ENCODE data around the gene RPS4Y1. TPM values are rescaled to one million over a fixed set of nuclear protein-coding genes. Genes with fewer than 3 reads are reported as not detected.

The RPS4Y1 gene
- total RNA-seq, 1 donor, result 215 TPM

DNA sequence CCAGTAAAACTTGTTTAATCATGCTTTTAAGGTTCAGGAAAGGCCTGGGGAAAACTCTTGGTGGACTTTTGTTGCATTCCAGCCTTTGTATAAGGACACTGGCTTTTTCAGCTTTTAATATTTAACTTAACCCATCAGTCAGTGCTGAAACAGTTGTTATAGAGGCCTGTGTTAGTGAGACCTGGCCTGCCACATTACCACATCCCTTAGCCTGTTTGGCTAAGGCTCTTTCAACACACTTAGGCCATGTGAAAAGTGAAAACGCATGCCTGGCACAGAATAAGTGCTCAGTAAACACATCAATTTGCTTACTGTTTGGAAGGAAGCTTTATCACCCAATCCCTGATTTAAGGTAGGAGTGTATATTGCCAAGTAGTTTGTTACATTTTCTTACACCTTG lies 3.5 kb upstream of the RPS4Y1 start:
- TF ChIP-seq, protein P1, sequence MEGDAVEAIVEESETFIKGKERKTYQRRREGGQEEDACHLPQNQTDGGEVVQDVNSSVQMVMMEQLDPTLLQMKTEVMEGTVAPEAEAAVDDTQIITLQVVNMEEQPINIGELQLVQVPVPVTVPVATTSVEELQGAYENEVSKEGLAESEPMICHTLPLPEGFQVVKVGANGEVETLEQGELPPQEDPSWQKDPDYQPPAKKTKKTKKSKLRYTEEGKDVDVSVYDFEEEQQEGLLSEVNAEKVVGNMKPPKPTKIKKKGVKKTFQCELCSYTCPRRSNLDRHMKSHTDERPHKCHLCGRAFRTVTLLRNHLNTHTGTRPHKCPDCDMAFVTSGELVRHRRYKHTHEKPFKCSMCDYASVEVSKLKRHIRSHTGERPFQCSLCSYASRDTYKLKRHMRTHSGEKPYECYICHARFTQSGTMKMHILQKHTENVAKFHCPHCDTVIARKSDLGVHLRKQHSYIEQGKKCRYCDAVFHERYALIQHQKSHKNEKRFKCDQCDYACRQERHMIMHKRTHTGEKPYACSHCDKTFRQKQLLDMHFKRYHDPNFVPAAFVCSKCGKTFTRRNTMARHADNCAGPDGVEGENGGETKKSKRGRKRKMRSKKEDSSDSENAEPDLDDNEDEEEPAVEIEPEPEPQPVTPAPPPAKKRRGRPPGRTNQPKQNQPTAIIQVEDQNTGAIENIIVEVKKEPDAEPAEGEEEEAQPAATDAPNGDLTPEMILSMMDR (IDR thresholded peaks at IDR 0.05; ENCODE audit: extremely low read depth, low read depth, low read length), result no peak
- H3K27ac ChIP-seq (ENCODE audit: low read depth, low read length), result no peak overlapping the region
- H4K20me1 ChIP-seq (ENCODE audit: insufficient read depth, low read length), result no peaks in the 10 kb centered on the region
- no peak overlapping the region for H3K4me2 ChIP-seq (ENCODE audit: insufficient read depth, low read length)
- H3K36me3 ChIP-seq (ENCODE audit: insufficient read depth, low read length), result no peaks in the 10 kb centered on the region
- H2AFZ ChIP-seq (ENCODE audit: low read length), result no peak overlapping the region
- no peaks in the 10 kb centered on the region for H3K4me1 ChIP-seq (ENCODE audit: insufficient read depth, low read length)
- no peak overlapping the region for H3K4me3 ChIP-seq (ENCODE audit: insufficient read depth, low read length)
- no peaks in the 10 kb centered on the region for H3K9me3 ChIP-seq (ENCODE audit: low read depth, low read length)
- DNase-seq (ENCODE audit: insufficient read length, low spot score, missing footprints), result no peak
- no peaks in the 10 kb centered on the region for H3K79me2 ChIP-seq (ENCODE audit: insufficient read depth, low read length)
- no peaks in the 10 kb centered on the region for H3K27me3 ChIP-seq (ENCODE audit: insufficient read depth, low read length)

DNA sequence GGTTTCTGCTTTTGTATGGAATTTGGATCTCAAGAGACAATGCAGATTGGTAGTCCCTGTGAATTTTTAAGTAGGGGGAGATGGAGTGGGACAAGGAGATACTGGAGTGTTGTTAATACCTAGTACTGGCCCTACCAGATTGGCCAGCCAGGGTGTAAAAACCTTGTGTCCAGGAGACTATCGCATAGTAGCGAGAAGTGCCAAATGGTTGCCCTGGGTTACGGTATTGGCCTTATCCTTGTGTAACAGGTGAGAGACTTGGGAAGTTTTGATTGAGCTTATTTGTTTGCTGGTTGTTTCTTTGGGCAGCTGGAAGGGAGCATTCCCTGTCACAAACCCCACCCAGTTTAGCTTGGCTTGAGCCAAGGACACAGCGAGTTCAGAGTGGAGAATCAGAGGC lies 5.4 kb downstream of the RPS4Y1 start:
- Histone ChIP-seq H3K4me3 (ENCODE audit: insufficient read depth, low read length) (no peak overlapping the region), H3K79me2 (ENCODE audit: insufficient read depth, low read length) (no peaks in the 10 kb centered on the region), H3K36me3 (ENCODE audit: insufficient read depth, low read length) (no peaks in the 10 kb centered on the region), H3K9me3 (ENCODE audit: low read depth, low read length) (no peaks in the 10 kb centered on the region), H2AFZ (ENCODE audit: low read length) (no peak overlapping the region), H3K4me2 (ENCODE audit: insufficient read depth, low read length) (no peak overlapping the region), H3K4me1 (ENCODE audit: insufficient read depth, low read length) (no peaks in the 10 kb centered on the region), H3K27ac (ENCODE audit: low read depth, low read length) (no peak overlapping the region), H3K27me3 (ENCODE audit: insufficient read depth, low read length) (no peaks in the 10 kb centered on the region), H4K20me1 (ENCODE audit: insufficient read depth, low read length) (no peaks in the 10 kb centered on the region)
- TF ChIP-seq, protein P1 (IDR thresholded peaks at IDR 0.05; ENCODE audit: extremely low read depth, low read depth, low read length), result no peak
- no peak for DNase-seq (ENCODE audit: insufficient read length, low spot score, missing footprints)

DNA sequence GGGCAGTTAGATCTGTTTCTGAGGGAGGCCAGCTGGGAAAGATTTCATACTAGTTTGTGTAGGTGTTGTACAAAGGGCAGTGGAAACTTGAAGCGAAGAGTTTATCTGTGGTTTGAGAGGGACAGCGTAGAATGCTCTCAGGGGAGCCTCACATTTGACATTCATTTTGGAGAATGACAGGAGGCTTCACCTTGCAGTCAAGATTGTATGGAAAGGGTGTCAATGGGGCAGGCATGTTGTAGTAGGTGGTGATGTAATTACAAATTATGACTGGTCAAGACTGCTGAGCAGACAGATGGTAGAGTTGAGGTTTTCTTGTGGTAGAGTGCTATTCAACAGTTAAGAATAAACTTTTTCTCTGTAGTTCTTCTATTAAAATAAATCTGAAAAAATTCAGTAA lies 7.0 kb downstream of the RPS4Y1 start:
- Histone ChIP-seq H3K4me1 (ENCODE audit: insufficient read depth, low read length) (no peaks in the 10 kb centered on the region), H3K27me3 (ENCODE audit: insufficient read depth, low read length) (no peaks in the 10 kb centered on the region), H3K36me3 (ENCODE audit: insufficient read depth, low read length) (no peaks in the 10 kb centered on the region), H4K20me1 (ENCODE audit: insufficient read depth, low read length) (no peaks in the 10 kb centered on the region), H3K4me2 (ENCODE audit: insufficient read depth, low read length) (no peak overlapping the region), H2AFZ (ENCODE audit: low read length) (no peak overlapping the region), H3K4me3 (ENCODE audit: insufficient read depth, low read length) (no peak overlapping the region), H3K9me3 (ENCODE audit: low read depth, low read length) (no peaks in the 10 kb centered on the region), H3K27ac (ENCODE audit: low read depth, low read length) (no peak overlapping the region), H3K79me2 (ENCODE audit: insufficient read depth, low read length) (no peaks in the 10 kb centered on the region)
- TF ChIP-seq, protein P1 (IDR thresholded peaks at IDR 0.05; ENCODE audit: extremely low read depth, low read depth, low read length), result no peak
- DNase-seq (ENCODE audit: insufficient read length, low spot score, missing footprints), result no peak

DNA sequence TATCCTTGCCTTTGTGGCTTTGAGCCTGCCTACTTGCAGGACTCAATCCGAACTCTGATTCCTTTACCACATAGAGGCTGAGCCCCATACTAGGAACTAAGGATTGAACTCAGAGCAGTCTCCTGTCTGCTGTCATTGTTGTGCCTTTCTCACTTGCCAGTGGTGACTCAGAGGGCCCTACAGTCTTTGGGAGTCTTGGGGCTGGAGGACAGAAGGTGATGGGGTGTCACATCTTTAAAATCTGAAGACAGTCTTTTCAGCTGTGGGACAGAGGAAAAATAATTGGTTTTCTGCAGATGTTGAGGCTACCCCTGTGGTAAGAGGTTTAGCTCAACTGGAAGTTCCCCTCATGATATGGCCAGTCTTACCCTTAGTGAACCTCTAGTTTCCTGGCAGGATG lies 8.0 kb downstream of the RPS4Y1 start:
- Histone ChIP-seq H3K4me2 (ENCODE audit: insufficient read depth, low read length) (no peak overlapping the region), H3K9me3 (ENCODE audit: low read depth, low read length) (no peaks in the 10 kb centered on the region), H3K79me2 (ENCODE audit: insufficient read depth, low read length) (no peaks in the 10 kb centered on the region), H4K20me1 (ENCODE audit: insufficient read depth, low read length) (no peaks in the 10 kb centered on the region), H3K36me3 (ENCODE audit: insufficient read depth, low read length) (no peaks in the 10 kb centered on the region), H3K27ac (ENCODE audit: low read depth, low read length) (no peak overlapping the region), H3K4me1 (ENCODE audit: insufficient read depth, low read length) (no peaks in the 10 kb centered on the region), H3K27me3 (ENCODE audit: insufficient read depth, low read length) (no peaks in the 10 kb centered on the region), H3K4me3 (ENCODE audit: insufficient read depth, low read length) (no peak overlapping the region), H2AFZ (ENCODE audit: low read length) (no peak overlapping the region)
- DNase-seq (ENCODE audit: insufficient read length, low spot score, missing footprints), result no peak
- TF ChIP-seq, protein P1 (IDR thresholded peaks at IDR 0.05; ENCODE audit: extremely low read depth, low read depth, low read length), result no peak

Measured in osteoblast (primary cell).